NCI-H1694 treated with DMSO at 0.1 percent for 48 hours (cell line): ENCODE data around the gene SPAG8.

Source experiments
- DNase-seq: peaks from one replicate; lab custom pipeline; 2025; lab: John Stamatoyannopoulos, UW

The SPAG8 gene

GRCh38 chr9:35771534-35771933, 40.5 kb downstream of the SPAG8 start:
- peak; percentile 28 for DNase-seq

- DNase-seq = no peak
Observed at GRCh38 chr9:35771075-35771433, 41.0 kb downstream of the SPAG8 start.

GRCh38 chr9:35769763-35770162, 42.3 kb downstream of the SPAG8 start:
- DNase-seq = no peak

- DNase-seq = no peak
Observed at GRCh38 chr9:35767458-35767857, 44.6 kb downstream of the SPAG8 start.

GRCh38 chr9:35766997-35767396, 45.1 kb downstream of the SPAG8 start:
- DNase-seq = no peak

GRCh38 chr9:35763803-35764202, 48.3 kb downstream of the SPAG8 start:
- DNase-seq = no peak

GRCh38 chr9:35763181-35763580, 48.9 kb downstream of the SPAG8 start:
- no peak for DNase-seq

GRCh38 chr9:35760651-35761050, 51.4 kb downstream of the SPAG8 start:
- no peak for DNase-seq

- no peak for DNase-seq
Observed at GRCh38 chr9:35759795-35760194, 52.3 kb downstream of the SPAG8 start.
